Endothelial cell of umbilical vein (primary cell): ENCODE data around the gene GAS7.

Experiments
- EZH2 ChIP-seq: IDR thresholded peaks from 2 replicates; pipeline ENCODE4 v1.6.1; 2012; ENCODE audit warnings: borderline replicate concordance, low read depth, mild to moderate bottlenecking, moderate library complexity, low read length, inconsistent platforms; ENCODE audit not compliant: severe bottlenecking
- TF ChIP-seq, protein P1 (sequence below), 2 donors: IDR thresholded peaks; 1 replicate in 1 of 2; 2 replicates in 1 of 2; pipeline ENCODE4 v1.5.1; 2011; ENCODE audit warnings: low read length in 2 of 2, mild to moderate bottlenecking in 2 of 2, moderate library complexity in 2 of 2, control low read depth in 1 of 2, inconsistent platforms in 1 of 2, low read depth in 1 of 2; ENCODE audit not compliant: insufficient read depth in 1 of 2; ENCODE audit errors: extremely low read depth in 1 of 2

DNA sequence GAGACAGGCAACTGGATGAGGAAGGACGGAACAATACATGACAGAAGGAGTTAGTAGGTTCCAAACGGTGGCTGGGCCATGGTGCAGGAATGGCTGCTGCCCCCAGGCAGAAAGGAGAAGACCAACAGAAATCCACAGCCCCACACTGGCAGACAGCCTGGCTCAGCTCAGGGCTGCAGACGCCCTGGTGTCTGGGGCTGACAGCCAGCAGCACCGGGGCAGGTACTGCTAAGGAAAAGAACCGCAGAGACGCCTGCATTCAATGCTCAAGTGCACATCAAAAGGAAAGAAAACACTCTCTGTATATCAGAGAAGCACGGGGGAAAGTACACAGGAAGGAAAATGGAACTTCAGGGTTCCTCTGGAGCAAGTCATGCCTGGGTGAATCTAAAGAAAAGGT, 53.4 kb downstream of the GAS7 start:
- TF ChIP-seq, protein P1, sequence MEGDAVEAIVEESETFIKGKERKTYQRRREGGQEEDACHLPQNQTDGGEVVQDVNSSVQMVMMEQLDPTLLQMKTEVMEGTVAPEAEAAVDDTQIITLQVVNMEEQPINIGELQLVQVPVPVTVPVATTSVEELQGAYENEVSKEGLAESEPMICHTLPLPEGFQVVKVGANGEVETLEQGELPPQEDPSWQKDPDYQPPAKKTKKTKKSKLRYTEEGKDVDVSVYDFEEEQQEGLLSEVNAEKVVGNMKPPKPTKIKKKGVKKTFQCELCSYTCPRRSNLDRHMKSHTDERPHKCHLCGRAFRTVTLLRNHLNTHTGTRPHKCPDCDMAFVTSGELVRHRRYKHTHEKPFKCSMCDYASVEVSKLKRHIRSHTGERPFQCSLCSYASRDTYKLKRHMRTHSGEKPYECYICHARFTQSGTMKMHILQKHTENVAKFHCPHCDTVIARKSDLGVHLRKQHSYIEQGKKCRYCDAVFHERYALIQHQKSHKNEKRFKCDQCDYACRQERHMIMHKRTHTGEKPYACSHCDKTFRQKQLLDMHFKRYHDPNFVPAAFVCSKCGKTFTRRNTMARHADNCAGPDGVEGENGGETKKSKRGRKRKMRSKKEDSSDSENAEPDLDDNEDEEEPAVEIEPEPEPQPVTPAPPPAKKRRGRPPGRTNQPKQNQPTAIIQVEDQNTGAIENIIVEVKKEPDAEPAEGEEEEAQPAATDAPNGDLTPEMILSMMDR (IDR thresholded peaks at IDR 0.05; ENCODE audit: extremely low read depth in 1 of 2, insufficient read depth in 1 of 2, low read depth in 1 of 2, low read length in 2 of 2), result no peak
- TF ChIP-seq EZH2, result no peak
